HG03558 (cell line): Measurements from ENCODE around the gene TMTC2.

Experiments used
- ATAC-seq: cut with Tn5 transposase; IDR thresholded peaks from one replicate; pipeline ENCODE4 v1.9.1; 2021; ENCODE audit warnings: moderate number of reproducible peaks; ENCODE audit not compliant: unreplicated experiment; ENCODE audit errors: extremely low read depth

Gene TMTC2

GRCh38 chr12:83156815-83157214, 470.1 kb downstream of the TMTC2 start:
- no peak for ATAC-seq

DNA sequence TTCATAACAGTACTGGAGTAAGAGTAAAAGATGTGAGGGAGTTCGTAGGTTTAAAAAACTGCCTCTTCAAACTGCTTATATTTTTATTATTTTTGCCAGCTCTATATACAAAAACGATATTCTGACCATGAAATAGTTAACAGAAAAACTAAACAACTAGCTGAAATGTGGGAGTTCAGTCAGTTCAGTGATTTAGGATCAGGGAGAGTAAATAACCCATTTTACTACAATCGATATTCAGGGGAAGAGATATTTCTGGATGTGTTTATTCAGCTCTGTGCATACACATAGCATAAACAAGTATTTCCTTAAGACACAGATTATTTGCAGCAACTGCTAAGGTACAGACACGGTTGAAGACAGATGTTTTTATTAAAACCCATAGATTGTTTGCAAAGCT, 470.9 kb downstream of the TMTC2 start:
- ATAC-seq: no peak

GRCh38 chr12:83158613-83159207, 472.0 kb downstream of the TMTC2 start:
- no peak for ATAC-seq

GRCh38 chr12:83161456-83161855, 474.8 kb downstream of the TMTC2 start:
- no peak for ATAC-seq

DNA sequence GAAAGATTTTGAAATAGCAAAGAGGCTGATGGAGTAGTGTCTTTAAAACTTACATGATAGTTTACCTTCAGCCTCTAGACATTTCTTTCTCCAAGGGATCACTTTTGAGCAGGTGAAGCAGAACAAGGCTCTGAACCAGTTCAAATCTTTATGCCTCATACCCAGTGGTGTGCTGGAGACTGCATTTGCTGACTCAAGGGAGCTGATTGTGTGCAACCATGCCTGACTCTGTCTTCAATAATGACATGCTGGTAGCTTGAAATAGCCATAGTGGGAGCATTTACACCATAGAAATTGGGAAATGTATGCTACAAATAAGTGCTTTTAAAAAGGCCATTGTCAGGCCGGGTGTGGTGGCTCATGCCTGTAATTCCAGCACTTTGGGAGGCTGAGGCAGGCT, 482.0 kb downstream of the TMTC2 start:
- no peak for ATAC-seq

DNA sequence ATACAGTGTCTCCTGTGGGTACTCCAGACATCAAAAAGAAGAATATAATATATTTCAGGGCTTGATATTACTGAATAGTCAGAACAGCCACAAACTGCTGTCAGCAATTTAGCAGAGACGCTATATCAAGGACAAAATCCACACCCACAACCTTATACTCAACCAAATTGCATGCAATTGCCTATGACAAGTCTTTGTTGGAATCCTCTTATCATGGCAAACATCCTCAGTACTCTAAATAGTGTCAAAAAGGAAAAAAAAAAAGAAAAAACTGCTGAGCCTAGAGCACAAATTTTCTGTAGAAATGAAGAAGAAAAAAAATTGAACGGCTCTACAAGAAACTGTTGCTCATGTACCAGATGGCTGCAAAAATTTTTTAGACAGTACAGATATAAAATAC, 485.7 kb downstream of the TMTC2 start:
- ATAC-seq: no peak

DNA sequence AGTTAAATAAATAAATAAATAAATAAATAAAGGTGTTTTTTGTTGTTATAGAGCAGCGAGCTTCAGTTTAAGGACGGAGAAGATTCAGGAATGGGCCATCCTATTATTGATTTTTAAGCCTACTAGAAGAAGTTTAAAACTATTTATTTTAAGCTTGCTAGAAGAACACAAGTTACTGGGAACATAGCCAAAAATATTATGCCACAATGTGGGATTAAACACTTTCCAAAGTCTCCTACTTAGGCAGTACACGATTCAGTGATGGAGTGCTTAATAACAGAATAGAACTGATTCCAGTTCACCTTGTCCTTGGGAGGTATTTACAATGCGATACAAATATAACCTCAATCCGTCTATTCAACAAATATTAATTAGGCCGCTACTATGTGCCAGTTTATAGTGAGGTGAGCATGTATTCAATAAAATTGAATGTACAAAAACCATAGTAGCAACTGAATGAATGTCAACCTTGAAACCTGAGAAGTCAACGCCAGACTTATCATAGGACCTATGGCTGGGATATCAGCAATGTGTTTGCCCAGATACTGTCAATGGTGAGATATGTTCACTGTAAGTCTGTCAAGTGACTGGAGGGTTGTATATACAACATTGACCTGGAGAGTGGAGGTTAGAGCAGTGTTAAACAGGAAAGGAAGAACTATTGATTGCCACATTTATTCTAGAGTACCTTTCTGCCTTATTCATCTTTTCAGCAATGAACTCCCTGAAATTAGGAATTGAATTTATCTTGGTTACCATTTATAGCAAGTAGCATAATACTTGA, 486.4 kb downstream of the TMTC2 start:
- ATAC-seq: no peak

DNA sequence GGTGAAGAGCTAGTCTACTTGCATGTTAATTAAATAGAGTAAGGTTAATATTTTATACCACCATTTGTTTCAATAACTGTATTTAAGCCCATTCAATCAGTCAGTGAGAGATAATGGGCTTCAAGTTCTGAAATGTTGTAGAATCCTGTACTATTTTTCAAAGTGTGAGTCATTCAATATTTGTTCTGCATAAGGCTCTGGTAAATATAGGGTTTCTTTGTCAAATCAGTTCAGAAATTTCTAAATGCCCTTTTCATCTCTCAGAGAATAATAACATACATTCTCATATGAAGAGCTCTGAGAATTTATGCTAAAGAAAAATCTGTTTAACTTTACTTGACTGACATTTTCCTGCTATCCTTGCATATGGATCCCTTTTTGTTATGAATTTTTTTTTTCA, 493.3 kb downstream of the TMTC2 start:
- no peak for ATAC-seq

DNA sequence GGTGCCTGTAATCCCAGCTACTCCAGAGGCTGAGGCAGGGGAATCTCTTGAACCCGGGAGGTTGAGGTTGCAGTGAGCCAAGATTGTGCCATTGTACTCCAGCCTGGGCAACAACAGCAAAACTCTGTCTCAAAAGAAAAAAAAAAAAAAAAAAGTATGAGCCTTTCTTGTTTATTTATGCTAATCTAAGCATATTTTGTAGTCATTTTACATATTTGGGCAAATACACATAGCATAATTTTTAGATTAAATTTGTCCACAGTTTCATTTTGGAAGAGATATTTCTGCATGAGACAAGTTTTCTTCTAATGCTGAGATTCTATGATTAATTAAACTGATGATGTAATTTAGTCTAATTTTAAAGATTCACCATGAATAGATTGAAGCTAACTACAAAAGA, 494.4 kb downstream of the TMTC2 start:
- ATAC-seq: no peak

- ATAC-seq: no peak
Measured at GRCh38 chr12:83183132-83183531, 496.4 kb downstream of the TMTC2 start.
